ENCODE data around the gene MCUB.

DNA sequence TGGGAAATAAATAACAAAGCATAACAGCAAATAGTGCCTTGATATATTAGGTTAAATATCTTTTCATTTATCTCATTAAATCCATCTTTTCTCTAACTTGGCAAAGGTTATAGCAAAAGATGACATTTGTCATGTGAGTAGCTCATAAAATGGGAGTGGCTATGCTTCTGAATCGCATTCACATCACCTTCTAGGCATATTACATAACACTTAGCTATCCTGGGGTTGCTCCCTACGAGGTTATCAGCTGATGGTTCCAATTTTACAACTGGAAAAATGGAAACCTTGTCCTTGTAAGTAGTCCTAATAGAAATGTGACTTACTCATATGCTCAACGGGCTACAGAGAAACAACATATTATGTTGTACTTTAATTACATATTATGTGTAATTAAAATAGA is 153.5 kb downstream of the MCUB start:
- TF ChIP-seq, protein P1, sequence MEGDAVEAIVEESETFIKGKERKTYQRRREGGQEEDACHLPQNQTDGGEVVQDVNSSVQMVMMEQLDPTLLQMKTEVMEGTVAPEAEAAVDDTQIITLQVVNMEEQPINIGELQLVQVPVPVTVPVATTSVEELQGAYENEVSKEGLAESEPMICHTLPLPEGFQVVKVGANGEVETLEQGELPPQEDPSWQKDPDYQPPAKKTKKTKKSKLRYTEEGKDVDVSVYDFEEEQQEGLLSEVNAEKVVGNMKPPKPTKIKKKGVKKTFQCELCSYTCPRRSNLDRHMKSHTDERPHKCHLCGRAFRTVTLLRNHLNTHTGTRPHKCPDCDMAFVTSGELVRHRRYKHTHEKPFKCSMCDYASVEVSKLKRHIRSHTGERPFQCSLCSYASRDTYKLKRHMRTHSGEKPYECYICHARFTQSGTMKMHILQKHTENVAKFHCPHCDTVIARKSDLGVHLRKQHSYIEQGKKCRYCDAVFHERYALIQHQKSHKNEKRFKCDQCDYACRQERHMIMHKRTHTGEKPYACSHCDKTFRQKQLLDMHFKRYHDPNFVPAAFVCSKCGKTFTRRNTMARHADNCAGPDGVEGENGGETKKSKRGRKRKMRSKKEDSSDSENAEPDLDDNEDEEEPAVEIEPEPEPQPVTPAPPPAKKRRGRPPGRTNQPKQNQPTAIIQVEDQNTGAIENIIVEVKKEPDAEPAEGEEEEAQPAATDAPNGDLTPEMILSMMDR (IDR thresholded peaks at IDR 0.05): no peak
- TF ChIP-seq POLR2A (IDR thresholded peaks at IDR 0.05): no peak
- no peak for TF ChIP-seq POLR2AphosphoS5 (IDR thresholded peaks at IDR 0.05; ENCODE audit: insufficient read depth in 1 of 2, low read depth in 1 of 2)
